Transverse colon (tissue), 4 donors: Measurements from ENCODE around the gene KRTAP12-1. TPM values are rescaled to one million over a fixed set of nuclear protein-coding genes. Genes with fewer than 3 reads are reported as not detected.
"Not testable (repeated sequence)": the region's sequence is repeated elsewhere in the genome, so short reads cannot be mapped to it uniquely, and the experiment has no call there.

Source experiments
- DNase-seq: peaks from one replicate; pipeline ENCODE4 v3.0.0-alpha.2; 2019
- H3K27ac ChIP-seq, 4 donors: fragments of 200-600 bp; sonication (generic); 2 replicates each; pipeline ENCODE4 v1.5.1; 2016 to 2018; ENCODE audit warnings: inconsistent platforms in 4 of 4
- H3K27me3 ChIP-seq: fragments of 200-600 bp; sonication (generic); 2 replicates; pipeline ENCODE4 v1.5.1; 2017; ENCODE audit warnings: inconsistent platforms
- H3K36me3 ChIP-seq, 4 donors: fragments of 200-600 bp; sonication (generic); 2 replicates each; pipeline ENCODE4 v1.5.1; 2017 to 2019; ENCODE audit warnings: inconsistent platforms in 4 of 4
- H3K4me1 ChIP-seq, 4 donors: fragments of 200-600 bp; sonication (generic); 2 replicates each; pipeline ENCODE4 v1.5.1; 2017 to 2020; ENCODE audit warnings: inconsistent platforms in 4 of 4
- H3K4me3 ChIP-seq, 4 donors: fragments of 200-600 bp; sonication (generic); 1 replicate in 1 of 4; 2 replicates in 3 of 4; pipeline versions ENCODE4 v1.5.1 to v1.6.1; 2017 to 2019; ENCODE audit warnings: inconsistent platforms in 4 of 4
- H3K9me3 ChIP-seq, 2 donors: fragments of 200-600 bp; sonication (generic); 2 replicates each; pipeline ENCODE4 v1.5.1; 2017 to 2019; ENCODE audit warnings: inconsistent platforms in 2 of 2
- EP300 ChIP-seq: sonication (generic); formaldehyde crosslinking; IDR thresholded peaks from one replicate; pipeline ENCODE4 v1.6.1; 2017; ENCODE audit warnings: antibody characterized with exemption, low read depth
- POLR2A ChIP-seq: fragments of 450-650 bp; IDR thresholded peaks from one replicate; pipeline ENCODE4 v1.6.1; 2016; ENCODE audit warnings: antibody characterized with exemption, mild to moderate bottlenecking, moderate library complexity
- POLR2AphosphoS5 ChIP-seq, 3 donors: sonication (generic); formaldehyde crosslinking; IDR thresholded peaks; one replicate each; pipeline ENCODE4 v1.6.1; 2016; ENCODE audit warnings: antibody characterized with exemption in 3 of 3
- WGBS, 2 donors: methylation state at CpG; one replicate each; pipeline ENCODE4 v1.1.5; 2018; ENCODE audit warnings: low coverage in 1 of 2; 5-methylcytosine and 5-hydroxymethylcytosine counted together
- in situ Hi-C, 4 donors: fragments of 200-750 bp; cut with MboI; loops; one replicate each; pipeline versions ENCODE4 v1.15.0 to v1.15.1; 2017; ENCODE audit warnings: low sequenced_read_pairs in 3 of 4, low pct_ligation_motif_present in 1 of 4, low pct_unique_long_range_greater_than_20kb in 1 of 4
- intact Hi-C: fragments of 100-400 bp; cut with DNase I; formaldehyde crosslinking; loops from one replicate; pipeline ENCODE4 v1.15.1; 2023; ENCODE audit warnings: low total_unique reads
- total RNA-seq, 4 donors: library from RNA; depleted of rRNA; stranded (reverse); fragments of >200 nt; gene quantifications; one replicate each; pipeline ENCODE4 v1.1.0, GENCODE V29; 2016
- TF ChIP-seq, protein P1 (sequence below), 5 experiments: fragments of 200-600 bp in 3 of 5; fragments of 450-650 bp in 2 of 5; sonication (generic) in 3 of 5; IDR thresholded peaks; 1 replicate in 2 of 5; 2 replicates in 3 of 5; pipeline ENCODE4 v1.5.1; 2016 to 2017; ENCODE audit warnings: antibody characterized with exemption in 5 of 5, inconsistent platforms in 3 of 5, mild to moderate bottlenecking in 2 of 5, moderate library complexity in 1 of 5

KRTAP12-1 gene
- total RNA-seq, 4 donors from 2014 or later, result not detected

DNA sequence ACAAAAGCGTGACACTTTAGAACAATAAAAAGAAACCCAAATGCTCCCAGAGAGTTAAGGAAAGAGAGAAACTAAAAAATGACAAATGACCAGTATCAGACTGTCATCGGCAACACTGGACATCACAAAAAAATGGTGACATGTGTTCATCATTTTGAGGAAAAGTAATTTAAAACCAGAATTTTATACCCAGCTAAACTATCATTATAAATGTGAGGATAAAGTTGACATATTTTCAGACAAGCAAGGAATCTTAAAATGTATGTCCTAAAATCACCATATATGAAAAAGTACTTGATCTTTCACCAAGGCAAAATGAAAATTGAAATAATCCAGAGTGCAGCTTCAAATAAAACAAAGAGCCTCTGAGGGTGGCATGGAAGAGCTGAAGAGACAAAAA lies 37.1 kb downstream of the KRTAP12-1 start:
- Histone ChIP-seq H3K27me3 (peaks cover 7% of the 10 kb centered on the region), H3K4me1 (no peaks in the 10 kb centered on the region), H3K9me3 (peaks cover 3 to 4% of the 10 kb centered on the region in 2 donors), H3K4me3 (no peak overlapping the region), H3K27ac (no peak overlapping the region), H3K36me3 (no peaks in the 10 kb centered on the region)
- no peak for DNase-seq
- in situ Hi-C loops, result no loop called here
- 36 to 93% methylated on average over 2 of the region's 2 CpGs for WGBS, 2 donors
- intact Hi-C loops, result no loop called here
- TF ChIP-seq, protein P1, sequence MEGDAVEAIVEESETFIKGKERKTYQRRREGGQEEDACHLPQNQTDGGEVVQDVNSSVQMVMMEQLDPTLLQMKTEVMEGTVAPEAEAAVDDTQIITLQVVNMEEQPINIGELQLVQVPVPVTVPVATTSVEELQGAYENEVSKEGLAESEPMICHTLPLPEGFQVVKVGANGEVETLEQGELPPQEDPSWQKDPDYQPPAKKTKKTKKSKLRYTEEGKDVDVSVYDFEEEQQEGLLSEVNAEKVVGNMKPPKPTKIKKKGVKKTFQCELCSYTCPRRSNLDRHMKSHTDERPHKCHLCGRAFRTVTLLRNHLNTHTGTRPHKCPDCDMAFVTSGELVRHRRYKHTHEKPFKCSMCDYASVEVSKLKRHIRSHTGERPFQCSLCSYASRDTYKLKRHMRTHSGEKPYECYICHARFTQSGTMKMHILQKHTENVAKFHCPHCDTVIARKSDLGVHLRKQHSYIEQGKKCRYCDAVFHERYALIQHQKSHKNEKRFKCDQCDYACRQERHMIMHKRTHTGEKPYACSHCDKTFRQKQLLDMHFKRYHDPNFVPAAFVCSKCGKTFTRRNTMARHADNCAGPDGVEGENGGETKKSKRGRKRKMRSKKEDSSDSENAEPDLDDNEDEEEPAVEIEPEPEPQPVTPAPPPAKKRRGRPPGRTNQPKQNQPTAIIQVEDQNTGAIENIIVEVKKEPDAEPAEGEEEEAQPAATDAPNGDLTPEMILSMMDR (IDR thresholded peaks at IDR 0.05), result no peak
- TF ChIP-seq POLR2AphosphoS5 (IDR thresholded peaks at IDR 0.05) (no peak), POLR2A (no peak), EP300 (no peak)

DNA sequence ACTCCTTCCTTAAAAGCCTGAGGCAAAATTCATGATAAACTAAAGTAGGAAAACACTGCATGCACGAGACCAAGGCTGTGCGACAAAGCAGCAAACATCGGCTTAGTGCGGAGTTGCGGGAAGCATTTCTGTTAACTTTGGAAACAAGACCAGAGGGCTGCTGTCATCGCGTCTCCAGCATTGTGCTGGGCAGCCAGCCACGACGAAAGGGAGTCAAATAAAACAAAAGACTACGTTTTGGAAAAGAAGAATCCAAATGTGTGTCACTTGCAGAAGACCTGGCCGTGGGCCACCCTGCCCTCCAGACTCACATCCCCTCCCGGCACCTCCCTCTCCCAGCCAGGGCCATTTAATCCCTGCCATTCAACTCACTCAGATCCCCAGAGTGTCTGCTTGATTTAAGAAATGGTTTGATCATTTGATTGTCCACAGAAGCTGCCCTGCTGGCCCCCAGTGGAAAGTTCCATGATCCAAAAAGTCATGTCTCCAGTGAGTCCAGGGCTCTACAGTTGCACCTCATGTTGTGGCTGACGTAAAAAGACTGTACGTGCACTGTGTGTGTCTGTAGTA lies 38.1 kb downstream of the KRTAP12-1 start:
- in situ Hi-C loops, result no loop called here
- Histone ChIP-seq H3K27ac (no peak overlapping the region), H3K27me3 (peaks cover 16% of the 10 kb centered on the region), H3K4me3 (no peak overlapping the region), H3K9me3 (peaks cover 3 to 4% of the 10 kb centered on the region in 2 donors), H3K4me1 (no peaks in the 10 kb centered on the region), H3K36me3 (no peaks in the 10 kb centered on the region)
- TF ChIP-seq POLR2AphosphoS5 (IDR thresholded peaks at IDR 0.05), result no peak
- no peak for TF ChIP-seq POLR2A
- TF ChIP-seq, protein P1 (IDR thresholded peaks at IDR 0.05), result no peak
- no peak for TF ChIP-seq EP300
- intact Hi-C loops, result no loop called here
- no peak for DNase-seq
- WGBS, 2 donors, result 82 to 83% methylated on average over 3 to 14 of the region's 14 CpGs

DNA sequence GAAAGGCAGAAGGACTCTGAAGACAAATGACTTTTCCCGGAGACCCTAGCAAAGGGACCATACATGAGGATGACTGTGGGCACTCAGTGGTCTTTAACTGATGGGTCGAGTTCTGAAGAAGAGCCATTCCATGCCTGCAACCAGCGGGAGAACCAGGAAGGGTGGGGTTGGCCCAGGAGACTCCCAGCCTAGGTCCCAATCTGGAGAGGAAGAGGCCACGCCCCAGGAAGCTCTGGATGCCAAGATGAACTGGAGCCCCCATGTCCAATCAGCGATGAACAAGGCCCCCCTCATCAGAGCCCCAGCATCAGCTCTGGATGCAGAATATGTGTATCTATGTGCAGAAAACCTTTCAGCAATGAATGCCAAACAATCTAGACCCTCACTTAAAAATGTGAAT lies 41.2 kb downstream of the KRTAP12-1 start:
- in situ Hi-C loops (no loop called here), intact Hi-C loops (no loop called here)
- TF ChIP-seq, protein P1 (IDR thresholded peaks at IDR 0.05), result no peak
- TF ChIP-seq EP300, result no peak
- no peak for TF ChIP-seq POLR2A
- no peak for TF ChIP-seq POLR2AphosphoS5 (IDR thresholded peaks at IDR 0.05)
- Histone ChIP-seq H3K36me3 (no peaks in the 10 kb centered on the region), H3K9me3 (peaks cover 3 to 4% of the 10 kb centered on the region in 2 donors), H3K27ac (no peak overlapping the region), H3K27me3 (peaks cover 10% of the 10 kb centered on the region), H3K4me3 (no peak overlapping the region), H3K4me1 (no peaks in the 10 kb centered on the region)
- no peak for DNase-seq
- 75 to 79% methylated on average over 2 to 5 of the region's 5 CpGs for WGBS, 2 donors

DNA sequence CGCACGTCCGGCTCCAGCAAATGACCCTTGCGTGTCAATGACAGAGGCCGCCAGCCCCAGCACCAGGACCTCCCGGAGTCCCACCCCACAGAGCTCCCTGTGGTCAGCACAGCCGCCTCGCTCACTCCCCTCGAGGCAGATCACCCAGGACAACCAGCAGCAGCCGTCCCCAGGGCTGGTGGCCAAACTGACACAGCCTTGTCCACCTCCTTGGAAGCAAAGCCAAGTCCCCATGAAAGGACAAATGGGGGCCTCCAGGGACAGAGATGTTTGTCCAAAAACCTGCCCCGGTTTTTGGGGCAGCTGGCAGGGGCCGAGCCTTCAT lies 42.7 kb downstream of the KRTAP12-1 start:
- intact Hi-C loops, result no loop called here

DNA sequence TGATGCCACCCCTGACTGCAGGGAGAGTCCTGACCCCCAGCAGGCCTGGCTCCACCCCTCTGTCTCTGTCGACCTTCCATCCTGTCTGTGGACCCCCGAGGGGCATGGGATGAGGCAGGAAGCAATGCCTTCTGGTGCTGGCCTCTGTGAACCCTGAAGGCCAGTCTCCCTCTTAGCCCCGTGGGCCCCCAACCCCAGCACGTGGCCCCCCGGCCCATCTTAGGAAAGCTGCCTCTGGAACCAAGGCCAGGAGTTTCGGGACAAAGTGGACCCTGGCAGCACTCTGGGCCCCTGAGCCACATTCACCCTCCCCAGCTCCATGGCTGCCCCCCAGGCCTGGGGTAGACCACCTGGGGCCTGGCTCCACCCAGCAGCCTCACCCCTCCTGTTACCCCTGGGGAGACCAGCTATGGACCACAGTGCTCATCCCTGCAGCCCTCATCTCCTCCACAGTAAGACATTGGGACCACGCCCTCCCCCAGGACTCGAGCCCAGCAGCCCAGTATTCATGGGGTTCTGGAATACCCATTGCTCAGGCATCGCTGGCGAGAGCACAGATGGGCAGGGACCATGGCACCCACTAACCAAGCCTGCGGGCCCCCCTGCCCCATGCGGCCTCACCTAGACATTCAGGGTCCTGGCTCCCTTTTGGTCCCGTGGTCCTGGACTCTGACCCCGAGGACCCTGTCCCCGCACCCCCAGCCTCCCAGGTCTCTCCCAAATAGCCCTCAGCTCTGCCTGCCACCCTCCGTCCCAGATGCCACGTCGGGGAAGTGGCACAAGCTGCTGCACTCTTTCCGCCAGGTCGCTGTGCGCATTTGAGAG lies 43.2 kb downstream of the KRTAP12-1 start:
- H3K36me3 ChIP-seq, H3K9me3 ChIP-seq, H3K27me3 ChIP-seq, H3K4me3 ChIP-seq, DNase-seq, in situ Hi-C loops, H3K27ac ChIP-seq, intact Hi-C loops, H3K4me1 ChIP-seq: not testable (repeated sequence)
- WGBS, 2 donors, result 77% methylated on average over 20 of the region's 21 CpGs; no CpG with 5 or more reads in 1 of the 2 donors

More for the DNA sequence above, 42.7 kb downstream of the KRTAP12-1 start:
- no peak for DNase-seq
- no peaks in the 10 kb centered on the region for H3K36me3 ChIP-seq
- 92% methylated on average over 10 of the region's 12 CpGs; no CpG with 5 or more reads in 1 of the 2 donors for WGBS, 2 donors
- TF ChIP-seq, protein P1 (IDR thresholded peaks at IDR 0.05), result no peak
- TF ChIP-seq EP300 (no peak), POLR2AphosphoS5 (IDR thresholded peaks at IDR 0.05) (no peak), POLR2A (no peak)
- in situ Hi-C loops, result no loop called here
- H3K4me1 ChIP-seq, result no peaks in the 10 kb centered on the region
- peaks cover 10% of the 10 kb centered on the region for H3K27me3 ChIP-seq
- H3K27ac ChIP-seq, result no peak overlapping the region
- H3K4me3 ChIP-seq, result no peak overlapping the region
- H3K9me3 ChIP-seq, result peaks cover 0 to 3% of the 10 kb centered on the region in 2 donors

DNA sequence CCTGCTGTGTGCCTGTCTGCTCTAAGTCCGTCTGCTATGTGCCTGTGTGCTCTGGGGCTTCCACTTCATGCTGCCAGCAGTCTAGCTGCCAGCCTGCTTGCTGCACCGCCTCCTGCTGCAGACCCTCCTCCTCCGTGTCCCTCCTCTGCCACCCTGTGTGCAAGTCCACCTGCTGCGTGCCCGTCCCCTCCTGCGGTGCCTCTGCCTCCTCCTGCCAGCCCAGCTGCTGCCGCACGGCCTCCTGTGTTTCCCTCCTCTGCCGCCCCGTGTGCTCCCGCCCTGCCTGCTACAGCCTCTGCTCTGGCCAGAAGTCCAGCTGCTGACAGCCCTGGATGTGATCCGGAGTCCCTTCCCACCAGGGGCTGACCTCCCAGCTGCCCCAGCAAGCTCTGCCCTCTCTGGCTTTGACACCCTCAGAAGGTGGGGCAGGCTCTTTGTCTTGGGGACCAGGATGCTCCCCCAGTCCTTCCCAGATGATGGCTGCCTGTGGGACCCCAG lies 44.1 kb downstream of the KRTAP12-1 start:
- H3K9me3 ChIP-seq, DNase-seq, H3K4me3 ChIP-seq, H3K4me1 ChIP-seq, H3K36me3 ChIP-seq, in situ Hi-C loops, H3K27me3 ChIP-seq, intact Hi-C loops, H3K27ac ChIP-seq: not testable (repeated sequence)
- WGBS, 2 donors, result 52% methylated on average over 10 of the region's 12 CpGs; no CpG with 5 or more reads in 1 of the 2 donors
